ENCODE results near the gene CLTCL1.
"Not testable (repeated sequence)": the region's sequence is repeated elsewhere in the genome, so short reads cannot be mapped to it uniquely, and the experiment has no call there.

CLTCL1 gene

GRCh38 chr22:19275104-19275503 lies 16.4 kb downstream of the CLTCL1 start:
- Mint-ChIP-seq H3K4me3 (no peak overlapping the region), H3K9me3 (no peaks in the 10 kb centered on the region), H3K27me3 (peaks cover 11% of the 10 kb centered on the region), H3K4me1 (no peaks in the 10 kb centered on the region), H3K27ac (no peak overlapping the region), H3K36me3 (no peaks in the 10 kb centered on the region)
- ATAC-seq: no peak

DNA sequence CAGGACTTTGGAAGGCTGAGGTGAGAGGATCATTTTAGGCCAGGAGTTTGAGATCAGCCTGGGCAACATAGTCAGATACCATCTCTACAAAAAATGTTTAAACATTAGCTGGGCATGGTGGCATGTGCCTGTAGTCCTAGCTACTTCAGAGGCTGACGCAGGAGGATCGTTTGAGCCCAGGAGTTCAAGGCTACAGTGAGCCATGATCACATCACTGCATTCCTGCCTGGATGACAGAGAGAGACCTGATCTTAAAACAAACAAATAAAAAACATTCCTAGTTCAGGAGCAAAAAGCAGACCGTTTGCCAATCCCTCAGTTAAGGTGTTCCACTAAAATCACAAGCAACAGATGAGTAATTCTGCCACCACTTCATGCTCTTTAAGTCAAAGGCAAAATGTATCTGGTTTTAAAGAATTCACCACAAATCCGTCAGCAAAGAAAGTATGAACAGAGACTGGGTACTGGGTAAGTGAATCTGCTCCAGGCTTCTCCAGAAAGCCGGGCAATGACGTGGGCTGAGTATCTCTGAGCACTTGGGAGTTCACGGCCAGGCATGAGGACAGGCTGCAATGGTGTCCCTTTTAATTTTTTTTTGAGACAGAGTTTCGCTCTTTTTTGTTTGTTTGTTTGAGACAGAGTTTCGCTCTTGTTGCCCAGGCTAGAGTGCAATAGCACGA lies 19.5 kb downstream of the CLTCL1 start:
- H3K27ac Mint-ChIP-seq: no peak overlapping the region

DNA sequence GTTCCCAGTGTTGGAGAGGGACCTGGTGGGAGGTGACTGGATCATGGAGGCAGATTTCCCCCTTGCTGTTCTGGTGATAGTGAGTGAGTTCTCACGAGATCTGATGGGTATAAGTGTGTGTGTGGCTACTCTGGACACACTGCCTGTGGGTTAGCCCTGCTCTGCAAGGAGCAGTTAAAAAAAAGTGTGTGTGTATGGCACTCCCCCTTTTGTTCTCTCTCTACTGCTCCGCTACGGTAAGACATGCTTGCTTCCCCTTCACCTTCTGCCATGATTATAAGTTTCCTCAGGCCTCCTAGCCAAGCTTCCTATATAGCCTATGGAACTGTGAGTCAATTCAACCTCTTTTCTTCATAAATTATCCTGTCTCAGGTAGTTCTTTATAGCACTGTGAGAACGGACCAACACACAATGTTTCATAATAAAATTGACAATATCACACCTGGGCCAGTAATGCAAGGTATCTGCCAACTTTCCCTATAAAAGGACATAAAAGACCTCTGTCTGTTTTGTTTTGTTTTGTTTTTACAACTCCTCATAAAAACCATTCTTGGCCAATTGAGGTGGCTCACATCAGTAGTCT lies 20.2 kb downstream of the CLTCL1 start:
- Mint-ChIP-seq H3K4me3 (no peak overlapping the region), H3K9me3 (peaks cover 4% of the 10 kb centered on the region), H3K4me1 (no peaks in the 10 kb centered on the region), H3K36me3 (peaks cover 4% of the 10 kb centered on the region), H3K27me3 (peaks cover 16% of the 10 kb centered on the region), H3K27ac (no peak overlapping the region)
- ATAC-seq: no peak

More for the DNA sequence above, 19.5 kb downstream of the CLTCL1 start:
- no peaks in the 10 kb centered on the region for H3K9me3 Mint-ChIP-seq
- peaks cover 11% of the 10 kb centered on the region for H3K27me3 Mint-ChIP-seq
- H3K36me3 Mint-ChIP-seq: no peaks in the 10 kb centered on the region
- H3K4me3 Mint-ChIP-seq: no peak overlapping the region
- ATAC-seq: no peak
- no peaks in the 10 kb centered on the region for H3K4me1 Mint-ChIP-seq

DNA sequence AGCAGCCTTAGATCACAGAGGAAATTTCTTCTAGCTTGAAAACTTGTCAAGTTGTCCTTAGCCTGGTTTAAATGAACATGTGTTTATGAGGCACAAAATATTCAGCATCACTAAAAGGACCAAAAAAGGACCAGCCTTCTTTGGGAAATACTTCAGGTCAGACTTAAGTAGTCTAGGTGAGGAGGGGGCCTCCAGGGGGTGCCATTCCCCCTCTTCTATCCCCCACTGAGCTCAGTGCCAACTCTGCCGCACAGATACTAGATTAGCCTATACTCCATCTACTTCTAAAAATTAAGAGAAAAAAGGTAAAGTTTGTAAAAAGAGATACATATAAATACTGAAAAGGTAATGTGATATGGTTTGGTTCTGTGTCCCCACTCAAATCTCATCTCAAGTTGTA lies 20.6 kb downstream of the CLTCL1 start:
- peaks cover 21% of the 10 kb centered on the region for H3K27me3 Mint-ChIP-seq
- no peaks in the 10 kb centered on the region for H3K4me1 Mint-ChIP-seq
- H3K4me3 Mint-ChIP-seq: no peak overlapping the region
- no peak for ATAC-seq
- H3K27ac Mint-ChIP-seq: no peak overlapping the region
- peaks cover 9% of the 10 kb centered on the region for H3K9me3 Mint-ChIP-seq
- peaks cover 9% of the 10 kb centered on the region for H3K36me3 Mint-ChIP-seq

GRCh38 chr22:19266547-19267086 lies 24.9 kb downstream of the CLTCL1 start:
- no peaks in the 10 kb centered on the region for H3K4me1 Mint-ChIP-seq
- peaks cover 9% of the 10 kb centered on the region for H3K9me3 Mint-ChIP-seq
- no peak overlapping the region for H3K27ac Mint-ChIP-seq
- H3K36me3 Mint-ChIP-seq: peaks cover 11% of the 10 kb centered on the region
- no peak overlapping the region for H3K4me3 Mint-ChIP-seq
- no peak for ATAC-seq
- peaks cover 12% of the 10 kb centered on the region for H3K27me3 Mint-ChIP-seq

DNA sequence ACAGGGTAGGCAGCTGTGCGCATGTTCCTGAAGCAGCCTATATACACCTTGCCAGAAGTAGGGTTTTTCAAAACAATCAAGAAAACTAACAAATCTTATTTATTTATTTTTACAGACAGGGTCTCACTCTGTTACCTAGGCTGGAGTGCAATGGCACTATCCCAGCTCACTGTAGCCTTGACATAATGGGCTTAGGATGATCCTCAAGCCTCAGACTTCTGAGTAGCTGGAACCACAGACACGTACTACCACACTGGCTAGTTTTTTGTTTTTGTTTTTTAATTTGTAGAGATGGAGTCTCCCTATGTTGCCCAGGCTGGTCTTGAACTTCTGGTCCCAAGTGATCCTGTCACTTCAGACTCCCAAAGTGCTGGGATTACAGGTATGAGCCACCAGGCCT lies 25.7 kb downstream of the CLTCL1 start:
- H3K4me3 Mint-ChIP-seq: no peak overlapping the region
- H3K27me3 Mint-ChIP-seq: peaks cover 12% of the 10 kb centered on the region
- no peaks in the 10 kb centered on the region for H3K4me1 Mint-ChIP-seq
- no peak overlapping the region for H3K27ac Mint-ChIP-seq
- ATAC-seq: no peak
- H3K9me3 Mint-ChIP-seq: peaks cover 9% of the 10 kb centered on the region
- peaks cover 11% of the 10 kb centered on the region for H3K36me3 Mint-ChIP-seq

GRCh38 chr22:19260804-19261203 lies 30.7 kb downstream of the CLTCL1 start:
- ATAC-seq: no peak
- peaks cover 7% of the 10 kb centered on the region for H3K4me1 Mint-ChIP-seq
- peaks cover 2% of the 10 kb centered on the region for H3K27me3 Mint-ChIP-seq
- no peak overlapping the region for H3K4me3 Mint-ChIP-seq
- no peak overlapping the region for H3K27ac Mint-ChIP-seq
- H3K36me3 Mint-ChIP-seq: peaks cover under 1% of the 10 kb centered on the region
- no peaks in the 10 kb centered on the region for H3K9me3 Mint-ChIP-seq

DNA sequence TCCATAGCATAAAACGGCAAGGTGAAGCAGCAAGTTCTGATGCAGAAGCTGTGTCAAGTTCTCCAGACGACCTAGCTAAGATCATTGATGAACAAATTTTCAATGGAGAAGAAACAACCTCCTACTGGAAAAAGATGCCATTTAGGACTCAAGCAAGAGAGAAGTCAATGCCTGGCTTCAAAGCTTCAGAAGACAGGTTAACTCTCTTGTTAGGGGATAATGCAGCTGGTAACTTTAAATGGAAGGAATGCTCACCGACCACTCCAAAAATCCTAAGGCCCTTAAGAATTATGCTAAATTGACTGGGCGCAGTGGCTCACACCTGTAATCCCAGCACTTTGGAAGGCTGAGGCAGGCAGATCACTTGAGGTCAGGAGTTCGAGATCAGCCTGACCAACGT lies 31.3 kb downstream of the CLTCL1 start:
- Mint-ChIP-seq H3K27ac (no peak overlapping the region), H3K4me3 (no peak overlapping the region), H3K36me3 (no peaks in the 10 kb centered on the region), H3K9me3 (no peaks in the 10 kb centered on the region), H3K4me1 (peaks cover 7% of the 10 kb centered on the region), H3K27me3 (no peaks in the 10 kb centered on the region)
- ATAC-seq: no peak

GRCh38 chr22:19258968-19259288 lies 32.6 kb downstream of the CLTCL1 start:
- ATAC-seq, H3K4me1 Mint-ChIP-seq, H3K36me3 Mint-ChIP-seq, H3K27ac Mint-ChIP-seq, H3K4me3 Mint-ChIP-seq, H3K9me3 Mint-ChIP-seq, H3K27me3 Mint-ChIP-seq: not testable (repeated sequence)

DNA sequence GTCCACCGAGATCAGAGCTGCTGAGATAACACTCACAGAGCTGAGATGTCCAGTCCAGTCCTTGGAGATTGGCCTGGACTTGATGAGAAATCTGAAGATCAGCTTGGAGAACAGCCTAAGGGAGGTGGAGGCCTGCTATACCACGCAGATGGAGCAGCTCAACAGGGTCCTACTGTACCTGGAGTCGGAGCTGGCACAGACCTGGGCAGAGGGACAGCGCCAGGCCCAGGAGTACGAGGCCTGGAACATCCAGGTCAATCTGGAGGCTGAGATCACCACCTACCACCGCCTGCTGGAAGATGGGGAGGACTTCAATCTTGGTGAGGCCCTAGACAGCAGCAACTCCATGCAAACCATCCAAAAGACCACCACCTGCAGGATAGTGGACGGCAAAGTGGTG lies 33.1 kb downstream of the CLTCL1 start:
- peaks cover 6% of the 10 kb centered on the region for H3K27me3 Mint-ChIP-seq
- no peak overlapping the region for H3K4me3 Mint-ChIP-seq
- no peak for ATAC-seq
- no peak overlapping the region for H3K27ac Mint-ChIP-seq
- peaks cover 7% of the 10 kb centered on the region for H3K4me1 Mint-ChIP-seq
- H3K36me3 Mint-ChIP-seq: no peaks in the 10 kb centered on the region
- H3K9me3 Mint-ChIP-seq: no peaks in the 10 kb centered on the region

DNA sequence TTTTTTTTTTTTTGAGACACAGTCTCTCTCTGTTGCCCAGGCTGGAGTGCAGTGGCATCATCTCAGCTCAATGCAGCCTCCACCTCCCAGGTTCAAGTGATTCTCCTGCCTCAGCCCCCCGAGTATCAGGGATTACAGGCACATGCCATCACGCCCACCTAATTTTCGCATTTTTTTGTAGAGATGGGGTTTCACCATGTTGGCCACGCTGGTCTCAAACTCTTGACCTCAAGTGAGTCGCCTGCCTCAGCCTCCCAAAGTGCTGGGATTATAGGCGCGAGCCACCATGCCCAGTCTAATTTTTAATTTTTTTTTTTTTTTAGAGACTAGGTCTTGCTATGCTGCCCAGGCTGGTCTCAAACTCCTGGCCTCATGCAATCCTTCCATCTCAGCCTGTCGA lies 35.2 kb downstream of the CLTCL1 start:
- not testable (repeated sequence) for H3K36me3 Mint-ChIP-seq, ATAC-seq, H3K4me1 Mint-ChIP-seq, H3K27ac Mint-ChIP-seq, H3K9me3 Mint-ChIP-seq, H3K4me3 Mint-ChIP-seq
- H3K27me3 Mint-ChIP-seq: peaks cover 22% of the 10 kb centered on the region

DNA sequence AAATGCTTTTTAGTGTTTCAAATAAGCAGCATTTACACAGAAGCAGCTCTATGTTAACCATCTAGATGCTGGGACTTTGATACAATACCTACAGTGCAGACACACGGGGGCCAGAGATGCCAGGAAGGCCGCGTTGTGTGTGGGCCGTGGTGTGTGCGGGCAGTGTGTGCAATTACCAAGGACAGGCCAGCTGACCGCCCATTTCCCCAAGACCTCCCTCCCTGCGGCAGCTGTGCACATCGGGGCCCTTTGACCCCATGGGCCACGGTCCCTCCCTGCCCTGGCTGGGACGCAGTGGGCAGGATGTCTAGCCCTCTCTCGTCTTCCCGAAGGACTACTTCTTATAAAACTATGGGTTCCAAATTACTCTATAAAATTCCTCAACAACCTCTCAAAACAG lies 38.4 kb downstream of the CLTCL1 start:
- H3K27me3 Mint-ChIP-seq: peaks cover 22% of the 10 kb centered on the region
- H3K4me3 Mint-ChIP-seq: no peak overlapping the region
- H3K27ac Mint-ChIP-seq: no peak overlapping the region
- no peaks in the 10 kb centered on the region for H3K4me1 Mint-ChIP-seq
- H3K36me3 Mint-ChIP-seq: no peaks in the 10 kb centered on the region
- no peaks in the 10 kb centered on the region for H3K9me3 Mint-ChIP-seq
- no peak for ATAC-seq

- Mint-ChIP-seq H3K4me3 (no peak overlapping the region), H3K27me3 (peaks cover 10% of the 10 kb centered on the region), H3K27ac (no peak overlapping the region), H3K9me3 (no peaks in the 10 kb centered on the region), H3K36me3 (no peaks in the 10 kb centered on the region), H3K4me1 (no peaks in the 10 kb centered on the region)
- ATAC-seq: no peak
These were observed 46.7 kb downstream of the CLTCL1 start for GRCh38 chr22:19244600-19245352.

DNA sequence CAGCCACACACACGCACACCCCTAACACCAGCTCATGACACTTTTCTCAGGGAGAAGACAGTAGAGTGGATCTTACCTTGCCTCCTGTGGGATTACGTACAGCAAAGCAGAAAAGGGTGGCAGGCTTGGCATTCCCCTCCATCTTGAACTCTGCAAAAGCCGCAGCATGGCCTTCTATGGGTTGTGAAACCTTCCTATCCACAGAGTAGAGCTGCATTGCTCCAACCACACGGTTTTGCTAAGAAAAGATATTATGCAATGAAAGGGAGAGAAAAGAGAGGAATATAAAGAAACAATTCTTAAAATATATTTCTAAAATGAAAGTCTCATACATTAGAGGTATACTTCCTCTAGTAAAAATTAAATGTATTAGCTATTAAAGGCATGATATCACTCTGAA lies 48.8 kb downstream of the CLTCL1 start:
- Mint-ChIP-seq H3K4me1 (no peaks in the 10 kb centered on the region), H3K4me3 (no peak overlapping the region), H3K27me3 (peaks cover 10% of the 10 kb centered on the region), H3K27ac (no peak overlapping the region), H3K9me3 (no peaks in the 10 kb centered on the region), H3K36me3 (no peaks in the 10 kb centered on the region)
- ATAC-seq: no peak

- H3K27me3 Mint-ChIP-seq: peaks cover 18% of the 10 kb centered on the region
- ATAC-seq: no peak
These were observed 50.0 kb downstream of the CLTCL1 start for GRCh38 chr22:19241593-19241906.

More at GRCh38 chr22:19241593-19241906, 50.0 kb downstream of the CLTCL1 start:
- H3K4me1 Mint-ChIP-seq: no peaks in the 10 kb centered on the region
- no peaks in the 10 kb centered on the region for H3K9me3 Mint-ChIP-seq
- no peak overlapping the region for H3K4me3 Mint-ChIP-seq
- H3K36me3 Mint-ChIP-seq: no peaks in the 10 kb centered on the region
- no peak overlapping the region for H3K27ac Mint-ChIP-seq

Measured in stimulated activated memory B cell treated with anti-CD40 and anti-IgM and Interleukin-4, amounts not matched to agents 10 μg/mL and 1 μg/mL and 100 μg/mL, for 72 hours (primary cell).